Naive B cell (primary cell): ENCODE results near the gene RAD18. TPM values are rescaled to one million over a fixed set of nuclear protein-coding genes. Genes with fewer than 3 reads are reported as not detected.

Experiments used
- ATAC-seq, 2 donors: fragments of 150-1000 bp; cut with Tn5 transposase; 2 replicates each; pipeline ENCODE4 v1.10.0; 2021; ENCODE audit warnings: low read depth in 2 of 2, mild to moderate bottlenecking in 2 of 2, moderate library complexity in 2 of 2
- DNase-seq: peaks from one replicate; pipeline ENCODE4 v3.0.0; 2022
- H3K27ac Mint-ChIP-seq, 6 donors: one replicate each; pipeline ENCODE4 v1.8.0; 2020 to 2022; ENCODE audit warnings: mild to moderate bottlenecking in 6 of 6, mixed read lengths in 6 of 6, moderate library complexity in 5 of 6, inconsistent platforms in 2 of 6
- H3K27me3 Mint-ChIP-seq, 3 donors: one replicate each; pipeline ENCODE4 v1.8.0; 2021 to 2022; ENCODE audit warnings: mixed read lengths in 3 of 3, mild to moderate bottlenecking in 1 of 3
- H3K36me3 Mint-ChIP-seq, 2 donors: one replicate each; pipeline ENCODE4 v1.8.0; 2020 to 2022; ENCODE audit warnings: mixed read lengths in 2 of 2, inconsistent platforms in 1 of 2, mild to moderate bottlenecking in 1 of 2
- H3K4me1 Mint-ChIP-seq, 3 donors: one replicate each; pipeline ENCODE4 v1.8.0; 2020 to 2022; ENCODE audit warnings: mixed read lengths in 3 of 3, inconsistent platforms in 1 of 3, mild to moderate bottlenecking in 1 of 3, moderate library complexity in 1 of 3
- H3K4me3 Mint-ChIP-seq, 8 donors: one replicate each; pipeline ENCODE4 v1.8.0; 2020 to 2022; ENCODE audit warnings: mild to moderate bottlenecking in 8 of 8, mixed read lengths in 8 of 8, moderate library complexity in 8 of 8, inconsistent platforms in 2 of 8
- H3K9me3 Mint-ChIP-seq, 7 donors: one replicate each; pipeline ENCODE4 v1.8.0; 2020 to 2022; ENCODE audit warnings: mixed read lengths in 7 of 7, mild to moderate bottlenecking in 5 of 7, inconsistent platforms in 2 of 7, moderate library complexity in 1 of 7
- polyA plus RNA-seq, 6 donors: library from polyadenylated mRNA; unstranded; fragments of 300-500 nt; fragmentation: Illumina TruSeq; gene quantifications; one replicate each; pipeline ENCODE4 v1.2.3, GENCODE V29; 2021; ENCODE audit warnings: low read depth in 6 of 6

Gene RAD18
- polyA plus RNA-seq, 6 donors from 2014 or later = 13.5 to 20.9 (median 19.0) TPM

GRCh38 chr3:8838765-8839423, 124.4 kb downstream of the RAD18 start:
- DNase-seq (no peak), ATAC-seq (no peak)
- H3K4me1 Mint-ChIP-seq = no peaks in the 10 kb centered on the region
- H3K9me3 Mint-ChIP-seq = peaks cover 0 to 4% (median 0%) of the 10 kb centered on the region in 7 donors
- no peaks in the 10 kb centered on the region for H3K36me3 Mint-ChIP-seq
- H3K27ac Mint-ChIP-seq = no peak overlapping the region
- H3K4me3 Mint-ChIP-seq = no peak overlapping the region
- H3K27me3 Mint-ChIP-seq = no peaks in the 10 kb centered on the region

- Mint-ChIP-seq H3K27ac (no peak overlapping the region), H3K36me3 (no peaks in the 10 kb centered on the region), H3K27me3 (no peaks in the 10 kb centered on the region), H3K4me3 (no peak overlapping the region), H3K4me1 (no peaks in the 10 kb centered on the region), H3K9me3 (peaks cover 0 to 4% (median 0%) of the 10 kb centered on the region in 7 donors)
- DNase-seq = no peak
- ATAC-seq = no peak
Measured at GRCh38 chr3:8838234-8838633, 125.0 kb downstream of the RAD18 start.

- Mint-ChIP-seq H3K4me3 (no peak overlapping the region), H3K36me3 (no peaks in the 10 kb centered on the region), H3K27ac (no peak overlapping the region), H3K27me3 (no peaks in the 10 kb centered on the region), H3K4me1 (no peaks in the 10 kb centered on the region), H3K9me3 (no peaks in the 10 kb centered on the region)
- ATAC-seq = no peak
- DNase-seq = no peak
Measured at GRCh38 chr3:8837162-8837561, 126.1 kb downstream of the RAD18 start.

GRCh38 chr3:8836096-8836495, 127.2 kb downstream of the RAD18 start:
- no peaks in the 10 kb centered on the region for H3K4me1 Mint-ChIP-seq
- H3K36me3 Mint-ChIP-seq = no peaks in the 10 kb centered on the region
- H3K27ac Mint-ChIP-seq = no peak overlapping the region
- H3K4me3 Mint-ChIP-seq = no peak overlapping the region
- ATAC-seq (no peak), DNase-seq (no peak)
- no peaks in the 10 kb centered on the region for H3K27me3 Mint-ChIP-seq
- no peaks in the 10 kb centered on the region for H3K9me3 Mint-ChIP-seq

GRCh38 chr3:8835385-8835784, 127.9 kb downstream of the RAD18 start:
- Mint-ChIP-seq H3K27ac (no peak overlapping the region), H3K9me3 (no peaks in the 10 kb centered on the region), H3K27me3 (no peaks in the 10 kb centered on the region), H3K4me3 (no peak overlapping the region), H3K36me3 (no peaks in the 10 kb centered on the region), H3K4me1 (no peaks in the 10 kb centered on the region)
- DNase-seq = no peak
- no peak for ATAC-seq

GRCh38 chr3:8834974-8835373, 128.3 kb downstream of the RAD18 start:
- Mint-ChIP-seq H3K9me3 (no peaks in the 10 kb centered on the region), H3K4me3 (no peak overlapping the region), H3K36me3 (no peaks in the 10 kb centered on the region), H3K4me1 (no peaks in the 10 kb centered on the region), H3K27me3 (no peaks in the 10 kb centered on the region), H3K27ac (no peak overlapping the region)
- DNase-seq = no peak
- no peak for ATAC-seq

GRCh38 chr3:8827641-8828040, 135.6 kb downstream of the RAD18 start:
- ATAC-seq = no peak
- H3K9me3 Mint-ChIP-seq = no peaks in the 10 kb centered on the region
- no peak overlapping the region for H3K4me3 Mint-ChIP-seq
- no peak overlapping the region for H3K27ac Mint-ChIP-seq
- no peaks in the 10 kb centered on the region for H3K27me3 Mint-ChIP-seq
- peaks cover 0 to 3% of the 10 kb centered on the region in 2 donors for H3K36me3 Mint-ChIP-seq
- no peaks in the 10 kb centered on the region for H3K4me1 Mint-ChIP-seq
- no peak for DNase-seq

Other genes starting within 250 kb of the RAD18 start
- under 1 TPM in 1 of 6 donors, not detected in 5; 0.48 TPM for gene CAV3, start 229.7 kb downstream of the RAD18 start, polyA plus RNA-seq
- under 1 TPM in 3 of 6 donors, not detected in 3; 0.05 to 0.86 (median 0.18) TPM for gene OXTR, start 193.9 kb downstream of the RAD18 start, polyA plus RNA-seq